SK-N-SH (cell line): ENCODE data around the gene WIPF3. TPM values are rescaled to one million over a fixed set of nuclear protein-coding genes. Genes with fewer than 3 reads are reported as not detected.

Source experiments
- CTCF ChIA-PET: fragments of 300-600, 350-600 bp; formaldehyde crosslinking; extraction: SDS; loops from one replicate; lab custom pipeline; 2021; lab: Yijun Ruan, JAX
- POLR2A ChIA-PET: fragments of 350-600 bp; sonication (Branson Sonifier 250); formaldehyde crosslinking; extraction: SDS; loops from one replicate; lab custom pipeline; 2020; ENCODE audit warnings: antibody characterized with exemption, inconsistent platforms; lab: Yijun Ruan, JAX
- DNase-seq: peaks from one replicate; pipeline ENCODE4 v3.0.0; 2012
- H2AFZ ChIP-seq: fragments of 200-600 bp; sonication (generic); 2 replicates; pipeline ENCODE4 v1.8.1; 2016; ENCODE audit warnings: antibody characterized with exemption, mild to moderate bottlenecking, low read depth
- H3F3A ChIP-seq: fragments of 200-600 bp; sonication (generic); replicated peaks from 2 replicates; pipeline ENCODE3; 2016; ENCODE audit warnings: antibody characterized with exemption, mild to moderate bottlenecking; ENCODE audit not compliant: insufficient read depth
- H3K27ac ChIP-seq, 2 experiments: fragments of 200-500 bp in 1 of 2; fragments of 200-600 bp in 1 of 2; sonication (Bioruptor generic) in 1 of 2; sonication (generic), shearing (Covaris generic) in 1 of 2; 2 replicates each; pipeline versions ENCODE4 v1.5.1 to v1.6.1; 2014 to 2016; ENCODE audit warnings: low read depth in 2 of 2, inconsistent platforms in 1 of 2, low read length in 1 of 2, mild to moderate bottlenecking in 1 of 2, mixed read lengths in 1 of 2
- H3K27me3 ChIP-seq: fragments of 200-600 bp; sonication (generic), shearing (Covaris generic); 2 replicates; pipeline ENCODE4 v1.6.1; 2016; ENCODE audit warnings: mixed run types; ENCODE audit not compliant: insufficient read depth
- H3K36me3 ChIP-seq, 2 experiments: fragments of 200-500 bp in 1 of 2; fragments of 200-600 bp in 1 of 2; sonication (Bioruptor generic) in 1 of 2; sonication (generic) in 1 of 2; replicated peaks in 1 of 2; 2 replicates each; pipeline versions ENCODE3 to v1.5.1; 2014 to 2016; ENCODE audit warnings: low read length in 1 of 2, mild to moderate bottlenecking in 1 of 2; ENCODE audit not compliant: insufficient read depth in 2 of 2, control insufficient read depth in 1 of 2
- H3K4me1 ChIP-seq, 2 experiments: fragments of 200-500 bp in 1 of 2; fragments of 200-600 bp in 1 of 2; sonication (Bioruptor generic) in 1 of 2; sonication (generic), shearing (Covaris generic) in 1 of 2; 2 replicates each; pipeline versions ENCODE4 v1.5.1 to v1.6.1; 2014 to 2016; ENCODE audit warnings: low read depth in 1 of 2, low read length in 1 of 2, mixed run types in 1 of 2; ENCODE audit not compliant: insufficient read depth in 2 of 2, control insufficient read depth in 1 of 2
- H3K4me2 ChIP-seq: fragments of 200-600 bp; sonication (generic), shearing (Covaris generic); 2 replicates; pipeline ENCODE4 v1.6.1; 2017; ENCODE audit warnings: mixed run types
- H3K4me3 ChIP-seq, 2 experiments: fragments of 200-500 bp in 1 of 2; fragments of 200-600 bp in 1 of 2; sonication (Bioruptor generic) in 1 of 2; sonication (generic), shearing (Covaris generic) in 1 of 2; 2 replicates each; pipeline versions ENCODE4 v1.5.1 to v1.8.1; 2014 to 2016; ENCODE audit warnings: low read depth in 2 of 2, inconsistent platforms in 1 of 2, low read length in 1 of 2, mild to moderate bottlenecking in 1 of 2, mixed read lengths in 1 of 2, moderate library complexity in 1 of 2
- H3K79me2 ChIP-seq: fragments of 200-600 bp; sonication (generic); 2 replicates; pipeline ENCODE4 v1.8.1; 2017; ENCODE audit warnings: mild to moderate bottlenecking; ENCODE audit not compliant: insufficient read depth
- H3K9ac ChIP-seq: fragments of 200-600 bp; sonication (generic); 2 replicates; pipeline ENCODE4 v1.6.1; 2017; ENCODE audit warnings: mixed run types
- H3K9me2 ChIP-seq: fragments of 200-600 bp; sonication (generic); 2 replicates; pipeline ENCODE4 v1.6.1; 2017; ENCODE audit warnings: mixed run types
- H3K9me3 ChIP-seq: fragments of 200-600 bp; sonication (generic); 2 replicates; pipeline ENCODE4 v1.6.1; 2017; ENCODE audit warnings: mixed run types, mild to moderate bottlenecking, moderate library complexity
- H4K20me1 ChIP-seq: fragments of 200-600 bp; sonication (generic); 2 replicates; pipeline ENCODE4 v1.6.1; 2017; ENCODE audit warnings: mild to moderate bottlenecking, mixed run types; ENCODE audit not compliant: insufficient read depth
- EP300 ChIP-seq, 2 experiments: IDR thresholded peaks; 2 replicates each; pipeline versions ENCODE4 v1.4.0 to v1.6.1; 2012; ENCODE audit warnings: borderline replicate concordance in 1 of 2, low read depth in 1 of 2, low read length in 1 of 2
- FOXJ3 ChIP-seq: sonication (generic); formaldehyde crosslinking; IDR thresholded peaks from 2 replicates; pipeline ENCODE4 v1.5.1; 2020; ENCODE audit warnings: mild to moderate bottlenecking, missing genetic modification reagents
- FOXM1 ChIP-seq: IDR thresholded peaks from 2 replicates; pipeline ENCODE4 v1.4.0; 2012; ENCODE audit warnings: low read depth, mild to moderate bottlenecking
- NRF1 ChIP-seq: IDR thresholded peaks from 2 replicates; pipeline ENCODE4 v1.6.1; 2012; ENCODE audit warnings: low read depth, mild to moderate bottlenecking, low read length
- RAD21 ChIP-seq: IDR thresholded peaks from 2 replicates; pipeline ENCODE4 v1.6.1; 2012; ENCODE audit warnings: mild to moderate bottlenecking, low read length
- RFX5 ChIP-seq: IDR thresholded peaks from 2 replicates; pipeline ENCODE4 v1.6.1; 2012; ENCODE audit warnings: mild to moderate bottlenecking, improper control_type of control experiment, low read length
- SIN3A ChIP-seq: IDR thresholded peaks from 2 replicates; pipeline ENCODE4 v1.6.1; 2012; ENCODE audit warnings: low read depth, mild to moderate bottlenecking, low read length, moderate library complexity, borderline replicate concordance
- SMC3 ChIP-seq: IDR thresholded peaks from 2 replicates; pipeline ENCODE4 v1.6.1; 2012; ENCODE audit warnings: low read depth, low read length, improper control_type of control experiment
- TCF12 ChIP-seq: IDR thresholded peaks from 2 replicates; pipeline ENCODE4 v1.4.0; 2012
- TEAD4 ChIP-seq: IDR thresholded peaks from 2 replicates; pipeline ENCODE4 v1.4.0; 2012; ENCODE audit warnings: mild to moderate bottlenecking, borderline replicate concordance; ENCODE audit not compliant: insufficient read depth
- WGBS: methylation state at CpG from one replicate; pipeline ENCODE4 v1.1.6; 2017; ENCODE audit warnings: low lambda C conversion rate; 5-methylcytosine and 5-hydroxymethylcytosine counted together
- polyA plus RNA-seq, 3 experiments: library from polyadenylated mRNA; depleted of rRNA; stranded (reverse); fragments of >200 nt; gene quantifications; 2 replicates each; pipeline ENCODE4 v1.2.3, GENCODE V29; 2012
- TF ChIP-seq, protein P1 (sequence below): IDR thresholded peaks from 2 replicates; pipeline ENCODE4 v1.4.0; 2012; ENCODE audit warnings: low read depth, borderline replicate concordance
- TF ChIP-seq, protein P2 (sequence below): IDR thresholded peaks from 2 replicates; pipeline ENCODE4 v1.4.0; 2012; ENCODE audit warnings: low read depth
- TF ChIP-seq, protein P3 (sequence below): IDR thresholded peaks from 2 replicates; pipeline ENCODE4 v1.4.0; 2012; ENCODE audit warnings: low read depth, borderline replicate concordance
- TF ChIP-seq, protein P4 (sequence below): fragments of 150-350 bp; IDR thresholded peaks from 2 replicates; pipeline ENCODE4 v1.6.1; 2017; ENCODE audit warnings: antibody characterized with exemption, low read length, low read depth, borderline replicate concordance

The WIPF3 gene
- polyA plus RNA-seq, 1 of the 3 experiments (the other 2 are of a cell fraction) = 0.02 TPM

DNA sequence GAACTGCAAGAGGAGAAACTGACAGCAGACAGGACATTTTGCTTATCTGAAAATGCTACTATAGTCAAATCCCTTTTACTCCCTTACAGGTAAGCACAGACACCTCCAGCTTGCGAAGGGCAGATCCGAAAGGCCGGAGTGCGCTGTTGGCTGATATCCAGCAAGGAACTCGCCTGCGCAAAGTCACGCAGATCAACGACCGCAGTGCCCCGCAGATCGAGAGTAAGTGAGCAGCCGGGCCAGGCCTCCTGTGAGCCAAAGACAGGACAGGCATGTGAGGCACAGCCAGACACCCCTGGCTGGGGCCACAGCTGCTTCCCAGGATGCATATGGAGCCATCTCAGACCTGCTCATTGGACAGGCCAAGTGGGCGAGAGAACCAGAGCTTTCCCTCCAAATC is 69.4 kb downstream of the WIPF3 start:
- peaks cover 0 to 2% of the 10 kb centered on the region in 2 experiments; a peak in 1 of 4 replicates for H3K4me1 ChIP-seq
- no peak overlapping the region for H3K27ac ChIP-seq
- no peak for DNase-seq
- no peaks in the 10 kb centered on the region for H3K9me3 ChIP-seq
- H3K9ac ChIP-seq = no peak overlapping the region
- H3K36me3 ChIP-seq = no peaks in the 10 kb centered on the region
- 88% methylated on average over 13 of the region's 13 CpGs for WGBS
- ChIA-PET CTCF (interaction anchor here (0.8 to 12.0 kb wide), 5 partner anchors 12 to 188 kb away, joined by 3 to 365 read pairs (median 12); no protein-coding TSS in a partner anchor), POLR2A (no interaction called here)
- H3K4me2 ChIP-seq = no peak overlapping the region
- H3F3A ChIP-seq = no peaks in the 10 kb centered on the region
- no peaks in the 10 kb centered on the region for H3K9me2 ChIP-seq
- H4K20me1 ChIP-seq = no peaks in the 10 kb centered on the region
- H3K79me2 ChIP-seq = no peaks in the 10 kb centered on the region
- H3K4me3 ChIP-seq = no peak overlapping the region
- H2AFZ ChIP-seq = no peak overlapping the region
- TF ChIP-seq SIN3A = no peak
- TF ChIP-seq, all 33 proteins: peak for 0
- H3K27me3 ChIP-seq = no peaks in the 10 kb centered on the region

DNA sequence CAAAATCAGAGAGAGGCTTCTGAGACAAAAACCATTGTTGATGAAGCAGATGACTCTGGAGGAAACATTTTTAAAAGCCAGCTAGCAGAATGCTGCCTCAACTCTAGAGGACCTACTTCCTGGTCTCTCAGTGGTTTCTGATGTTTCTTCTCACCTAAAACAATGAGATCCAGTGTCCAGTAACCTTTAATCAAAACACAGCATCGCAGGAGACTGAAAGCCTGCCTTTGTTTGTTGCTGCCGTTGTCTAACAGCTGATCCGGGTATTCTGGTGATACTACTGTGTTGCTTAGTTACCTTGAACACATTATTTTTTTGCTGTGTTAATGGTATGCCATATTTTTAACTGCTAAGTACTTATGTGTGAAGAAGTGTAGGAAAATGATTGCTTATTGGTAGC is 70.9 kb downstream of the WIPF3 start:
- TF ChIP-seq SMC3 = no peak
- no peak for TF ChIP-seq EP300 (IDR thresholded peaks at IDR 0.05; ENCODE audit: borderline replicate concordance in 1 of 2, low read depth in 1 of 2, low read length in 1 of 2)
- TF ChIP-seq NRF1 = no peak
- no peak for TF ChIP-seq TCF12
- TF ChIP-seq FOXM1 = no peak
- TF ChIP-seq, protein P1, sequence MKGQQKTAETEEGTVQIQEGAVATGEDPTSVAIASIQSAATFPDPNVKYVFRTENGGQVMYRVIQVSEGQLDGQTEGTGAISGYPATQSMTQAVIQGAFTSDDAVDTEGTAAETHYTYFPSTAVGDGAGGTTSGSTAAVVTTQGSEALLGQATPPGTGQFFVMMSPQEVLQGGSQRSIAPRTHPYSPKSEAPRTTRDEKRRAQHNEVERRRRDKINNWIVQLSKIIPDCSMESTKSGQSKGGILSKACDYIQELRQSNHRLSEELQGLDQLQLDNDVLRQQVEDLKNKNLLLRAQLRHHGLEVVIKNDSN = no peak
- no peak for TF ChIP-seq RAD21
- no peak for TF ChIP-seq RFX5
- TF ChIP-seq, protein P2, sequence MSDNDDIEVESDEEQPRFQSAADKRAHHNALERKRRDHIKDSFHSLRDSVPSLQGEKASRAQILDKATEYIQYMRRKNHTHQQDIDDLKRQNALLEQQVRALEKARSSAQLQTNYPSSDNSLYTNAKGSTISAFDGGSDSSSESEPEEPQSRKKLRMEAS = no peak
- TF ChIP-seq, protein P3, sequence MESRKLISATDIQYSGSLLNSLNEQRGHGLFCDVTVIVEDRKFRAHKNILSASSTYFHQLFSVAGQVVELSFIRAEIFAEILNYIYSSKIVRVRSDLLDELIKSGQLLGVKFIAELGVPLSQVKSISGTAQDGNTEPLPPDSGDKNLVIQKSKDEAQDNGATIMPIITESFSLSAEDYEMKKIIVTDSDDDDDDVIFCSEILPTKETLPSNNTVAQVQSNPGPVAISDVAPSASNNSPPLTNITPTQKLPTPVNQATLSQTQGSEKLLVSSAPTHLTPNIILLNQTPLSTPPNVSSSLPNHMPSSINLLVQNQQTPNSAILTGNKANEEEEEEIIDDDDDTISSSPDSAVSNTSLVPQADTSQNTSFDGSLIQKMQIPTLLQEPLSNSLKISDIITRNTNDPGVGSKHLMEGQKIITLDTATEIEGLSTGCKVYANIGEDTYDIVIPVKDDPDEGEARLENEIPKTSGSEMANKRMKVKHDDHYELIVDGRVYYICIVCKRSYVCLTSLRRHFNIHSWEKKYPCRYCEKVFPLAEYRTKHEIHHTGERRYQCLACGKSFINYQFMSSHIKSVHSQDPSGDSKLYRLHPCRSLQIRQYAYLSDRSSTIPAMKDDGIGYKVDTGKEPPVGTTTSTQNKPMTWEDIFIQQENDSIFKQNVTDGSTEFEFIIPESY = no peak
- no peak for TF ChIP-seq FOXJ3 (CRISPR knock-in tag)
- TF ChIP-seq TEAD4 = no peak
- TF ChIP-seq, protein P4, sequence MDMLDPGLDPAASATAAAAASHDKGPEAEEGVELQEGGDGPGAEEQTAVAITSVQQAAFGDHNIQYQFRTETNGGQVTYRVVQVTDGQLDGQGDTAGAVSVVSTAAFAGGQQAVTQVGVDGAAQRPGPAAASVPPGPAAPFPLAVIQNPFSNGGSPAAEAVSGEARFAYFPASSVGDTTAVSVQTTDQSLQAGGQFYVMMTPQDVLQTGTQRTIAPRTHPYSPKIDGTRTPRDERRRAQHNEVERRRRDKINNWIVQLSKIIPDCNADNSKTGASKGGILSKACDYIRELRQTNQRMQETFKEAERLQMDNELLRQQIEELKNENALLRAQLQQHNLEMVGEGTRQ = no peak
- H2AFZ ChIP-seq = no peak overlapping the region
- no peak overlapping the region for H3K9ac ChIP-seq
- no peaks in the 10 kb centered on the region for H3K79me2 ChIP-seq
- no peak overlapping the region for H3K27ac ChIP-seq
- WGBS = 28% methylated on average over 3 of the region's 3 CpGs
- H3K4me1 ChIP-seq = peaks cover 0 to 2% of the 10 kb centered on the region in 2 experiments; a peak in 1 of 4 replicates
- H3K4me2 ChIP-seq = no peak overlapping the region
- ChIA-PET CTCF (interaction anchor here (0.7 to 12.0 kb wide), 21 partner anchors 10 to 289 kb away, joined by 3 to 365 read pairs (median 6); partner anchors contain the start of gene PLEKHA8), POLR2A (no interaction called here)
- no peak overlapping the region for H3K4me3 ChIP-seq
- no peak for DNase-seq
- H4K20me1 ChIP-seq = no peaks in the 10 kb centered on the region
- no peaks in the 10 kb centered on the region for H3K36me3 ChIP-seq
- H3K9me3 ChIP-seq = no peaks in the 10 kb centered on the region
- H3K9me2 ChIP-seq = no peaks in the 10 kb centered on the region
- no peaks in the 10 kb centered on the region for H3F3A ChIP-seq
- H3K27me3 ChIP-seq = no peaks in the 10 kb centered on the region
